ENCODE measurements around the gene FBXO2. TPM values are rescaled to one million over a fixed set of nuclear protein-coding genes. Genes with fewer than 3 reads are reported as not detected.
A peak's percentile ranks its signal among the peaks of the same experiment; 100 is the strongest.

FBXO2 gene
- total and polyA plus RNA-seq, 9 of the 15 experiments (the other 6 are each of a cell fraction or from before 2014, with no cell fraction given), result 0.04 to 1.9 (median 0.27) TPM

GRCh38 chr1:11626551-11626950 is 27.7 kb downstream of the FBXO2 start:
- Histone ChIP-seq H2AFZ (ENCODE audit: low read depth, low read length) (no peak overlapping the region), H4K20me1 (replicated peaks; ENCODE audit: control insufficient read depth, insufficient read depth, low read length) (no peaks in the 10 kb centered on the region; the same call in none of the 2 replicates), H3K9me3 (replicated peaks; ENCODE audit: control insufficient read depth, insufficient read depth, low read depth, low read length) (no peaks in the 10 kb centered on the region), H3K9me1 (ENCODE audit: control insufficient read depth, insufficient read depth, low read length) (peaks cover 3% of the 10 kb centered on the region), H3K79me2 (ENCODE audit: control insufficient read depth, insufficient read depth, low read length) (no peaks in the 10 kb centered on the region), H3K27ac (ENCODE audit: extremely low read depth, low read depth, low read length) (no peak overlapping the region), H3K4me3 (no peak overlapping the region), H3K4me1 (replicated peaks in 1 of 2; ENCODE audit: control insufficient read depth in 2 of 2, insufficient read depth in 2 of 2, low read length in 2 of 2) (no peaks in the 10 kb centered on the region), H3K4me2 (ENCODE audit: insufficient read depth, low read length) (no peak overlapping the region), H3K36me3 (ENCODE audit: control insufficient read depth, insufficient read depth, low read length) (no peaks in the 10 kb centered on the region), H3K9ac (ENCODE audit: insufficient read depth in 1 of 2, low read depth in 2 of 2, low read length in 2 of 2) (no peak overlapping the region), H3K27me3 (ENCODE audit: control insufficient read depth in 2 of 2, insufficient read depth in 2 of 2, low read length in 2 of 2) (peaks cover 46 to 78% of the 10 kb centered on the region in 2 experiments)
- POLR2A ChIA-PET, result interaction anchor here (0.8 kb wide), 1 partner anchor 311 kb away, joined by 3 read pairs; no protein-coding TSS in a partner anchor
- BruUV-seq (replicated peaks), result no TSS peak
- intact Hi-C loops (cut with micrococcal nuclease), result no loop called here
- TF ChIP-seq RBM39 (optimal IDR thresholded peaks at IDR 0.05; ENCODE audit: low read depth, low read length) (no peak), MCM3 (IDR thresholded peaks at IDR 0.05) (no peak)
- FAIRE-seq (no peak), ATAC-seq (no peak), DNase-seq (ENCODE audit: extremely low read depth in 1 of 4, low spot score in 3 of 4) (no peak)
- in situ Hi-C loops (cut with MboI), result no loop called here
- WGBS (ENCODE audit: insufficient coverage, low coverage, missing lambda C conversion rate), result 4% methylated on average over 3 of the region's 3 CpGs
- CTCF ChIA-PET (ENCODE audit: low intra/inter-chr PET ratio), result no interaction called here

DNA sequence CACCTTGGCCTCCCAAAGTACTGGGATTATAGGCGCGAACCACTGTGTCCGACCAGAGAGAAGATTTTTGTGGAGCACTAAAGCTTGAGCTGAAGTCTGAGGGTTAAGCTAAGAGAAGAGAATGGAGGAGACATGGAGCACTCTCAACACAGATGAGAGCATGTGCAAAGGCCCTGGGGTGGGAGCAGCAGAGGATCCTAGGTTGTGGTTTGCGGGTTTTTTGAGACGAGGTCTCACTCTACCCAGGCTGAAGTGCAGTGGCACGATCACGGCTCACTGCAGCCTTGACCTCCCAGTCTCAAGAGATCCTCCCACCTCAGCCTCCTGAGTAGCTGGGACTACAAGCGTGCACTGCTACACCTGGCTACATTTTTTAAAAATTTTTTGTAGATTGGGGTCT is 30.5 kb downstream of the FBXO2 start:
- no peaks in the 10 kb centered on the region for H3K4me1 ChIP-seq (replicated peaks in 1 of 2; ENCODE audit: control insufficient read depth in 2 of 2, insufficient read depth in 2 of 2, low read length in 2 of 2)
- no peak for ATAC-seq
- CTCF ChIA-PET (ENCODE audit: low intra/inter-chr PET ratio), result no interaction called here
- no peak overlapping the region for H3K27ac ChIP-seq (ENCODE audit: extremely low read depth, low read depth, low read length)
- H3K9me3 ChIP-seq (replicated peaks; ENCODE audit: control insufficient read depth, insufficient read depth, low read depth, low read length), result no peaks in the 10 kb centered on the region
- H3K4me2 ChIP-seq (ENCODE audit: insufficient read depth, low read length), result no peak overlapping the region
- no peak overlapping the region for H2AFZ ChIP-seq (ENCODE audit: low read depth, low read length)
- WGBS (ENCODE audit: insufficient coverage, low coverage, missing lambda C conversion rate), result 0% methylated on average over 8 of the region's 8 CpGs
- DNase-seq (ENCODE audit: extremely low read depth in 1 of 4, low spot score in 3 of 4), result no peak
- BruUV-seq (replicated peaks), result no TSS peak
- no peak overlapping the region for H3K4me3 ChIP-seq
- H3K9me1 ChIP-seq (ENCODE audit: control insufficient read depth, insufficient read depth, low read length), result no peaks in the 10 kb centered on the region
- POLR2A ChIA-PET, result no interaction called here
- FAIRE-seq, result no peak
- peaks cover 10% of the 10 kb centered on the region for H4K20me1 ChIP-seq (replicated peaks; ENCODE audit: control insufficient read depth, insufficient read depth, low read length)
- in situ Hi-C loops (cut with MboI), result no loop called here
- no peak overlapping the region for H3K9ac ChIP-seq (ENCODE audit: insufficient read depth in 1 of 2, low read depth in 2 of 2, low read length in 2 of 2)
- H3K27me3 ChIP-seq (ENCODE audit: control insufficient read depth in 2 of 2, insufficient read depth in 2 of 2, low read length in 2 of 2), result peaks cover 45 to 81% of the 10 kb centered on the region in 2 experiments
- H3K79me2 ChIP-seq (ENCODE audit: control insufficient read depth, insufficient read depth, low read length), result no peaks in the 10 kb centered on the region
- intact Hi-C loops (cut with micrococcal nuclease), result no loop called here
- no peaks in the 10 kb centered on the region for H3K36me3 ChIP-seq (ENCODE audit: control insufficient read depth, insufficient read depth, low read length)
- TF ChIP-seq FOXO4 (CRISPR knock-in tag; IDR thresholded peaks at IDR 0.05) (no peak), STAT5A (IDR thresholded peaks at IDR 0.05; ENCODE audit: borderline replicate concordance, low read length) (no peak), ZNF263 (CRISPR knock-in tag; IDR thresholded peaks at IDR 0.05; ENCODE audit: borderline replicate concordance) (peak; percentile 59), ZNF830 (CRISPR knock-in tag; IDR thresholded peaks at IDR 0.05) (no peak), MTA2 (IDR thresholded peaks at IDR 0.05; ENCODE audit: low read depth) (no peak), THRB (CRISPR knock-in tag; conservative IDR thresholded peaks at IDR 0.05) (no peak), SMAD1 (IDR thresholded peaks at IDR 0.05; ENCODE audit: low read depth, low read length, partially characterized antibody) (no peak), ZNF518B (CRISPR knock-in tag; IDR thresholded peaks at IDR 0.05) (no peak), BDP1 (IDR thresholded peaks at IDR 0.05; ENCODE audit: insufficient read depth, insufficient read length) (no peak)

All from K562 (cell line).